Glomerular endothelial cell (primary cell): Measurements from ENCODE around the gene HOXC10. TPM values are rescaled to one million over a fixed set of nuclear protein-coding genes. Genes with fewer than 3 reads are reported as not detected.

ENCODE experiments used
- DNase-seq: peaks from one replicate; pipeline ENCODE4 v3.0.0-alpha.2; 2011; ENCODE audit warnings: low read depth, low spot score; ENCODE audit errors: extremely low read depth
- total RNA-seq: library from RNA; depleted of rRNA; stranded (reverse); fragments of >200 nt; gene quantifications from 2 replicates; pipeline ENCODE4 v1.2.3, GENCODE V29; 2015

HOXC10 gene
- total RNA-seq, 1 donor from 2014 or later: 6.1 TPM

DNA sequence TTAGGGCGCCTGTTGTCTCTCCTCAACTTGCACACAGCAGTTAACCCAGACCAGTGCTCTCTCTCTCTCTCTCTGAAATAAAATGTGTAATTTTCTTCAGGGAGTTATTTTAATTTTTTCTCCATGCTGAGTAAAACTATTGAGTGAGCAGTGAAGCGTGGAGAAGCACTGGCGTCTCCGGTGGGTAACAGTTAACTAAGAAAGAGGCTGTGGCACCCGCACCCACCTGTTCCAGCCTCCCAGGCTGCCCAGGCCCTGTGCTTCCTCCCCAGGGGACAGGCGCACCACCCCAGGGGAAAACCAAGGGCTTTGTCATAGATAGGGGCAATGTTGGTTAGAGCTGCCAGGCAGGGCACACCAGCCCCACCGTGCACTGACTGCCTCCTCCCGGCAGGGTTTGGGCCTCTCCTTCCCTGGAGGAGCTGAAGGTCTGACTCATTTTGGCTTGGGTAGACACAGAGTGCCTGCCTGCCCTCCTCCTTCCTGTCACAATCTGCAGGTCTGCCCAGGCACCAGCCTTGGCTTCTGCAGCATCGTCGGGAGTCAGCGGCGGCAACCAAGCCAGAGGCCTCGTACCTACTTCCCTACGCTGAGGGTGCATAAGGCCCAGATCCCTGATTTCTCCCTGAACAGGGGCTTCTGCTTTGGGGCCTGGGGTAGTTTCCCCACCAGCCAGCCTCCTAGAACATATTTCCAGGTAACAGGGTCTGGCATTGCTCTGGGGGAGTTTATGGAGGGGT, 51.8 kb downstream of the HOXC10 start:
- no peak for DNase-seq

DNA sequence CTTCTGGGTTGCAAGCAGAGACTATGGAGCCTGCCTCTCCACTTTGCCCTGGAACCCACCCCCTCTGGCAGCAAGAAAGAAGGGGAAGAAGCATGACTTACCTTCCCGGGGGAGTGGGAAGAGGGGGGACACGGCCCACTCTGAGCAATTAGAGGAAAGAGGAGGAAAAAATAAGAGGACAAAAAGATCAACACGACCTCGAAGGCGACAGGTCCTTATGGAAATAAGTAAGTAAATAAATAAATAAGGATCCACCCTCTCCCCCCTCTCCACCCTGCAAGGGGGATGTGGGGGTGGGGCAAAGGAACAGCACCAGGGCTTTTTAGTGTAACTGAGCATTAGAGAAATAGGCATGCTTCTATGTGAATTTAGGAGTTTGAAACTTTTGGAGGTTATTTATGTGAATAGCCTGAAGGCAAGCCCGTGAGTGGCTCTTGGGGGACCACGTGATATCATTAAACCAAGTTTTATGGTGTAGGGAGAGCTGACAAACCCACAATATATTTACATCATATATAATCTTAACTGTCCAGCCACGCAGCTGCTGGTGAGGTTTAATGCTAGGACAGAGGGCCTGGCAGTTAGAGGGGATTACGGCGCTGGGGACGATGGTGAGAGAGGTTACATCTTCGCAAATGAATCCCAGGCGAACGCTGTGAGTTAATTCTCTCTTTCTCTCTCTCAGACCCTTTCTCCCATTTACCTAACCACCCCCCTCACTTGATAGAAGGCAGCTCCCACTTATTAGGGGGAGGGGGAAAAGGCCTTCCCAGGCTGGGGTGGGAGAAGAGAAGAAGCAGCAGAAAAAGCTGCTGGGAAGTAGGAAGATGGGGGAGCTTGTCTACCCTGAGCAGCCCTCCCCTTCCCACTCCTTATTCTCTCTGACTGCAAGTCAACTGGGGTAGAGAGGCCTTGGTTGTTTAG, 52.7 kb downstream of the HOXC10 start:
- DNase-seq: no peak

DNA sequence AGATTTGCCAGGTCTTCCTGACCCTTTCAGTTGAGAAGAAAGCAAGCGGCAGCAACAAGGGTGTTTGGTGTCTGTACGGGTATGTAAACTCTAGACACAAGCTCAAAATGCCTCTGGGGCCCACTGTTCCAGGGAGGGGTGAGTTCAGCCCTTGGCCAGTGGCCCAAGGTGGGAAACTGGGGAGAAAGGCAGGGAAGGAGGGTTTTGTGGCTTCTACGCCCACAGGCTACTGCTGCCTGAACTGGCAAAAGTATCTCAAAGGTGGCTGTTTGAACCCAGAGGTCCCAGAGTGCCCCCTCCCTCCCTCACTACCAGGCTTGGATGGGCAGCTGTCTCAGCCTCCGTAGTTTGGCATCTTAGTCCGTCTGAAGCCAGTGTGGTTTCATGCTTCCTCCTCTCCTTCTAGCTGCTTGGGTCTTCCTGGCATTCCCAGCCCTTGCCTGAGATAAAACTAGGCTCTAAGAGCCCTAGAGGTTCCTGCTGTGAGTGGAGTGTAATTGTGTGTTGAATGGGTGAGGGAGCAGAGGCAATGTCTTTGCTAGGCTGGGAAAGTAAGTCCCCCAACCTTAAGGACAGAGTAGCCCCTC, 53.4 kb downstream of the HOXC10 start:
- DNase-seq: no peak

DNA sequence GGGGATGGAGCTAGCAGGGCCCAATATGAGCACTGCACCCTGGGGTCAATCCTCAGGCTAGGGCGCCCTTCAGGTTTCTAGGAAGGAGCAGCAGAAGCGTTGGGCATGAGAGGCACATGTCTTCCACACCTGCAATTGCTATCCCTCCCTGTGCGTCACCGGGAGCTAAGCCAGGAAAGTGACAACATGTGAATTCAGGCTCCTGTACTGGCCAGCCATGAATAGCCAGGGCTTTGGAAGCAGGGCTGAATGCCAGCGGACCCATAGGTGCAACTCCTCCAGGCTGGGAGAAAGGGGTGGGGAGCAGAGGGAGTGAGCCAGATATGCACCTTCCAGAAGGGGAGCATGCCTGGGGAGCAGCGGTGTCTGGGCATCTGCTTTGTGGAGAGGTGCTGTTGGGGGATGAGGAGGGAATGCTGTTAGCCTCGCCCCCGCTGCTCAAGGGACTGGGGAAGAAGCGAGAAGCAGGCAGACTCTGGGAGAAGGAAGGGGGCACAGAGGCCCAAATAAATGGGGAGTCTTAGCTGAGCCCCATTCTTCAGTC, 54.0 kb downstream of the HOXC10 start:
- no peak for DNase-seq

DNA sequence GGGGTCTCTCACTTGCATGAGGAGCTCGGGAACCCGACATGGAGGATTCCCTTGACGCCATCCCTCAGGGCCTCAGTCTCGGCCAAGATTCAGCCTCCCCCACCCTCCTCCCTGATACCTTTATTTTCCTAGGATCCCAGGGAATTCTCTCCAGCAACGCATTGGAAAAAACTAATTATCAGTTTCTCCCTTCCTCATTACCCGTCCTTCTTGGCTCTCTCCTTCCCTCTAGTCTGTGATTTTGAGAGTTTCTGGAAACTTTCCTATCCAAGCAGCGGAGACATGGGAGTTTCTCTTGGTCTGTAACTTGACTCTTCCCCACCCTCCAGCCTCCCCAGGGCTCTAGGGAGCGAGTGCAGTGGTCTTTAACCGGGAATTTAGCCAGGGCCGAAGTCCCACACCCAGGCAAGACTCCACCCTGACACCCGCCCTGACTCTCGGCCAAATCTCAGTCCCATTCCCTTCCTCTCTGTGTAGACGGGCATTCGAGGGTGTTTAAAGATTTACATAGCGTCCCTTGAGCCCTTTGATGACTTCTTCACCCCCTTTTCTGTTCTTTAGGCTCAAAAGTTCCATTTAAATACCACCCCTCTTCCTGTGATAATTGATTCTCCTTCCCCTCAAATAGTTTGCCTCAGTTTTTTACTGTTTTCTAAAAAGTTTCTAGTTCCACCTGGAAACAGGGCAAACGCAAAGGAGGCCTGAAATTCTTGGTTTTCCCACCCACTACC, 54.6 kb downstream of the HOXC10 start:
- no peak for DNase-seq

Other genes with a start within 250 kb of the HOXC10 start
- not detected in 2 replicates for gene CISTR, start 233.2 kb upstream of the HOXC10 start, total RNA-seq
- not detected in 2 replicates for gene HOXC13, start 46.3 kb upstream of the HOXC10 start, total RNA-seq
- gene HOXC12, start 30.2 kb upstream of the HOXC10 start, total RNA-seq: not detected in 2 replicates
- gene HOXC11, start 12.0 kb upstream of the HOXC10 start, total RNA-seq: 0.23 TPM in 1 of 2 replicates, not detected in the other
- 0.12 TPM in 1 of 2 replicates, not detected in the other for gene HOTAIR, start 10.2 kb upstream of the HOXC10 start, total RNA-seq
- 4.0 and 5.7 TPM in 2 replicates for gene HOXC9, start 15.0 kb downstream of the HOXC10 start, total RNA-seq
- gene HOXC8, start 23.8 kb downstream of the HOXC10 start, total RNA-seq: 0.15 and 0.82 TPM in 2 replicates
- 0.10 and 0.70 TPM in 2 replicates for gene HOXC6, start 43.3 kb downstream of the HOXC10 start, total RNA-seq
- gene HOXC5, start 47.9 kb downstream of the HOXC10 start, total RNA-seq: 0.12 TPM in 1 of 2 replicates, not detected in the other
- gene HOXC4, start 68.7 kb downstream of the HOXC10 start, total RNA-seq: 0.10 and 0.47 TPM in 2 replicates
- gene SMUG1, start 203.8 kb downstream of the HOXC10 start, total RNA-seq: 16.3 and 19.0 TPM in 2 replicates